Measurements from ENCODE around the gene PDGFD.

The PDGFD gene

GRCh38 chr11:103958475-103959215 lies 205.3 kb downstream of the PDGFD start:
- no peak for DNase-seq (ENCODE audit: low spot score)

GRCh38 chr11:103953797-103954486 lies 210.0 kb downstream of the PDGFD start:
- DNase-seq (ENCODE audit: low spot score), result no peak

DNA sequence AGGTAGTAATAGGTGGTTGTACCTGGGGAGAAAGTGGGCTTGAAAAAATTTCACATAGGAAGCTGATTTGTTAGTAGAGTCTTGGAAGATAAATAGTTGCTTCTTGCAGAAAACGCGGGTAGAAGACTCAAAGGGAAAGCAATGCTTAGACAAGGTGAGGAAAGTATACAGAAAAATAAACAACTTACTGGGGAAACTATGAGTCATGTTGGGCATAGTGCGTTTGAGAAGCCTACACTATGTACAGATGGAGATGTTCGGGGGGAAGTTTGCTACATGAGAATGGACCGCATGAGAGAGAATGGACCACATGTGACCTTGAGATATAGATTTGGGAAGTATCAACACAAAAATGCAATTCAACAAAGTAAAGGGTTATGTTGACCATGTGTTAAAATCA lies 214.2 kb downstream of the PDGFD start:
- no peak for DNase-seq (ENCODE audit: low spot score)

DNA sequence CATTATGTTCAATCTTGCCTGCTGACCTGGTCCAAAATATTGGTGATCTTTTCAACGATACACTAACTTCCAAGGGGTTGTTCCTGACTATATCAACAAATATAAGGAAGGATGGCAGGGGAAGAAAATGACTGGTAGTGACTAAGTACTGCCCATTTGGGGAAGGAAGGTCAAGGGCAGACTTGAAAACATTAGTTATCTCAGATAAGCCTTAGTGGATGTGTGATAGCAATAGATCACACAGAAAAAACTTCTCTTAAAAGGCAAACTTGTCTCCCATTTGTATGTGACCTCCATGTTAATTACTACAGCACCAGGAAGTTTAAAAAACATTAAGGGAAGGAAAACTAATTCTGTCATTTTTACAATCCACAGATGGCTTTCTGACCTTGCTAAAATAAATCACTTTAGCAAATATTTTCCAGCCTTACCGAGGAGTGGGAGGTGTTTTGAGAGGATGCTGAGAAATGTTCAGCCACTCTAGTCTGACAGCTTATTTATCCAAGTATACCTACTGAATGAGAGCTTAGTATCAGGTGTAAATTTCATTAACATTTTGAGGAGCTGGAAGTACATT lies 215.7 kb downstream of the PDGFD start:
- no peak for DNase-seq (ENCODE audit: low spot score)

DNA sequence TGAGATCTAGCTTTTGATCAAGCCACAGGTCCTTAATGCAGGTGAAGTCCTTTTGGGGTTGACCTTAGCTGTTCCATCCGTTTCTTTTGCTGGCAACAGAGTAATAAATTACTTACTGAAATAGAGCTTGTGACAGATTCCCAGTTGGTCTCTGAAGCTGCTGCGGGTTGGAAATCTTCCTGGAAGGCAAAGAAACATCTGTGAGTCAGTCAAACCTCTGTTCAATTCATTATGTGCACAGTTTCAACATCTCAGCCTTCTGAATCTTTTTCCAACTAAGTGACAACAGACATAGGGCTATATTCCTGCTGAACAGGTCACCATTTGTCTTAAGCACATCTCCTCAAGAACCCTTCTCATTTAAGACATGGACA lies 216.4 kb downstream of the PDGFD start:
- no peak for DNase-seq (ENCODE audit: low spot score)

DNA sequence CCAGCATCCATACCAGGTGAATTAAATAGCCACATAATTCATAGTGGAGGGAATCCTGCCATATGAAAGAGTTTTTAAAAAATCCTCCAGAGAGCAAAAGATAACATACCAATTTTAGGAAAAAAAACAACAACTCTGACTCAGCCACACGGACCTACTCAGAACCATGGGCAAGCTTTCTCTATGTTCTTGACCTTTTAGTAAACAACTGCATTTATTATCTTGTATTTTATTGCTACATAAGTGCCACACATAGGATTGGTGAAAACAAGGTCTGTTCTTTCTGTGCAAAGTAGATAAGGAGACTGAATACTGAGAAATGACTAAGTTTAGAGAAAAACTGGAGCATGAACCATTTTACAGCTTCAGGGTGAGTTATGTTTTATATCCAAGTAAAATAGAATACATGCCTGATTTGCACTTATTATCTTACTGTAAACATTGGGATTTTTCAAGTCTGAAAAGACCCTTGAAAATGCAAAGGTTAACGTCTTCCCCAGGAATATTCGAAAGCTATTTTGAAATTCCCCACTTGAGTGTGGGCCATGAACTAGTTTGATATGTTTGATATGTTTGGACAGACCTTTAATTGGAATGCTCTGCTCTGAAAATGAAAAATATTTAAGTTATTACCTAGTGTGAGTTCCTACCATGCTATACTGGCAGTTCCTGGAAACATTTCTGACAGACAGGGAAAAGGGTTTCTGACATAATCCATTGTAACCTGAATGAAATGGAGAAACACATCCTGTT lies 217.0 kb downstream of the PDGFD start:
- no peak for DNase-seq (ENCODE audit: low spot score)

DNA sequence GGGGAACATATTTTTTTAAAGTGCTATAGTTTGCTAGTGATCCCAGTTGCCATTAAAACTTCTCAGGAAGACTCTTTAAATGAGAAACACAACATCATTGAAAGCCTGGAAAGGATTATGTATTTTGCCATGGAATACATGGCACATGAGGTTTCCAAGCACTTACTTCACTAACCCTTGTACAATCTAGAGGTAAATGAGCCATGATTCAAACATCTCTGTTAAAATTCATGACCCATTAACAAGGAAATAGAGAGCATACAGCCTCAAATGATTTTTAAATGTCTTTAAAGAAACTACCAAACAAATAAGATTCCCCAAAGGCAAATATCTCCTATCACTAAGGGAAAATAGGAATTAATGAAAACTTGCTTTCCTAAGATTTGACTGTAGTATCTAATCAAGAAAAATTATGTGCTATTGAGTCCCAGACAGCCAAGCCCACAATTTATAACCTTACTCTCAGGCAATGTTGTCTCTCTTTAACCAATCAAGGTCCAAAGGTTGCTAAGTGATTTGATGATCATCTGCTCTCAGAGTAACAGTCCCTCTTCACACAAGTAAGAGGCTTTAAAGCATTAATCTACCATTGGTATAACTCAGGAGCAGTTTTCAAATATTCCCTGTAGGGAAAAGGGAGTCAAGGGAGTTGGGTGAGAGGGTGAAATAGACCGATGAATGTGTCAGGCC lies 219.6 kb downstream of the PDGFD start:
- no peak for DNase-seq (ENCODE audit: low spot score)

DNA sequence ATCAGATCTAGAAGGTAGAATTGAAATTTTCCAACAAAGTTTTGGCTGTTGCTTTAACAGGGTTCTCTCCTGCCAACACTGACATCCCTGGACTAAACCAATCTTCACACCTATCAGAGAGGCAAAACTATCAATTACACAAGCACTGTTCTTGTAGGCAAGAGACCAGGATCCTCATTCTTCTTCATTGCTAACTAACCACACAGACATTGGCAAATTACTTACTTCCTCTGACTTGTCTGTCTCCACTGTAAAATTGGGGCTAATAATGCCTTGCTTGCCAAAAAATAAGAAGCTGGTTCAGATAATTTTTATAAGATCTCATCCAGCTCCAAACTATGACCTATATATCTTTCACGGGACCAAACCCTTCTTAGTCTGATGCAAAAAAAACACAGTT lies 221.3 kb downstream of the PDGFD start:
- DNase-seq (ENCODE audit: low spot score), result no peak

- no peak for DNase-seq (ENCODE audit: low spot score)
Observed at GRCh38 chr11:103940551-103940950, 223.4 kb downstream of the PDGFD start.

GRCh38 chr11:103939694-103940093 lies 224.3 kb downstream of the PDGFD start:
- no peak for DNase-seq (ENCODE audit: low spot score)

DNA sequence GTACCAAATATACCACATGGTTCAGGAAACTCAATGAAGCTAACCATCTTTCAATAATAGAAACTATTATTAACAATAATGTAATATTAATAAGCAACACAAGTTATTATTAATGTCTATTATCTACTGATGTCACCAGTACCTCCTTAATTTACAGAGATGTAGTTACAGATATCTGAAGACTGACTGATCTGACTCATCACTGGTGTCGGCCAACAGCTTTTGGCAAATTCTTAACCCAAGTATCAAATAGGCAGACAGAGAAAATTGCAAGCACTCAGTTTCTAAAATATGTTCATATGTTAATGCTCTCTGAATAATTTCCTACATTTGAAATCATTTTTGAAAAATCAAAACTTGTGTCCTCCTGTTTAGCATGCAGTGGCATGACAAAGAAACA lies 227.9 kb downstream of the PDGFD start:
- DNase-seq (ENCODE audit: low spot score), result no peak

DNA sequence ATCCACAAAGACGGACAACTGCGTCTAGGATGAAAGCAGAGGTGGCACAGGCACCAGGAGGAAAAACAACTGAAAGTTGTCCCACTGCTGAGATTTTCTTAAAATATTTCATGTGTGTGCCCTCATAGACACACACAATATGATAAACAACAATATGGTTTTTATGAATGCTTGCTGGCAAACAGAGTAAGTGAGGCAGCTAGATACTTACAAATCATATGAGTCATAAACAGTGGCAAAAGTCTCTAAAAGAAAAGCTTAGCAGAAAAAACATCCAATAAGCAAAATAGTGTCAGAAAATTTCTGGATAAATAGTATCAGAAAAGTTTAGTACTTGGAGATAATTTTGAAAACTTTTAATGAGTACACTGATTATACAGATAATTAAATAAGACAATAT lies 228.7 kb downstream of the PDGFD start:
- no peak for DNase-seq (ENCODE audit: low spot score)

DNA sequence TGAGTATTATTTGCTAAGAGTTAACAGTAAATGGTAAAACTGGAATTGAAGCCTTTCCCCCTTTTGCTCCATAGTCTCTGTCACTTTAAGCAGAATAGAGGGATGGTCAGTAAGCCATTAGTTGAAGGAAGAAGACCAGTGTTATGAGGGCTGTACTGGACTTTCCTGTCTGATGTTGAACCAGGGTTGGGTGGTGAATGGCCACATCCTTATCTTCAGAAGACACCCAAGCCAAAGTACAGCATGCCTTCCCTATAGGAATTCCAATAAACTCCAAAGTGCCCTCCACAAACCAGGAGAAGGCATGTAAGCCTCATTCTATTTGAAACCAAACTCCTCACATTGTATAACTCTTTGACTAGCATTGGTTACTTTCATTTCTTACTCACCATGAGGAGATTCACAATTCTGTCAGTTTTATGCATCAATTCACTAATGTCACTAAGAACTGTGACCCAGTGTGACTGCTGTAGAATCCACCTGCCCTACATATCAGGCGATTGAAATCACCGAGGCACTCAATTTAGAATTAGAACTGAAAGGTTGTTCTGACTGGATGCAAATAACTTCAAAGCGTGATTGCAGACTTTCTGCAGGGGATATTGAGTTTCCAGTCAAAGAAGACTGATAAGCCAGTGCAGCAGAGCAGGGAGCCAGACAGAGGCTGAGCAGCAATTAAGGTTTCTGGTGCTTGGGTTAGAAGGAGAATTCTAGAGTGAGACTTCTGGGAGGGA lies 234.6 kb downstream of the PDGFD start:
- no peak for DNase-seq (ENCODE audit: low spot score)

GRCh38 chr11:103928802-103929161 lies 235.2 kb downstream of the PDGFD start:
- no peak for DNase-seq (ENCODE audit: low spot score)

GRCh38 chr11:103928040-103928801 lies 235.7 kb downstream of the PDGFD start:
- no peak for DNase-seq (ENCODE audit: low spot score)

DNA sequence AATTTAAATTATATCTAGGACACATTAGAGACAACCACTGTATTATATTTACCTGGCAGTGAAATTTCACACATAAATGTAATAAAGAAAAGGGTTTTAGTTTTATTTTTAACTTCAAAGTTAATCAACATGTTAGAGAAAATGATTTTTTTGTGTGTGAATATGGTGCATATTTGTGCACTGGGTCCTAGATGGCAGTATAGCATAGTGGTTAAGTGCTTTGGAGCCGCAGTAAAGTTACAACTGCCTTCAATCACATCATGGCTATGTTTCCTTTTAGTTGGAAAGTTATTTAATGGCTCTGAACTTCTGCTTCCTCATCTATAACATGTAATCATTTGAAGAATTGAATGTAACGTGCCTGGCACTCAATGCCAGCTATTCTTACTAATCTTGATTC lies 236.4 kb downstream of the PDGFD start:
- DNase-seq (ENCODE audit: low spot score), result peak; percentile 40

DNA sequence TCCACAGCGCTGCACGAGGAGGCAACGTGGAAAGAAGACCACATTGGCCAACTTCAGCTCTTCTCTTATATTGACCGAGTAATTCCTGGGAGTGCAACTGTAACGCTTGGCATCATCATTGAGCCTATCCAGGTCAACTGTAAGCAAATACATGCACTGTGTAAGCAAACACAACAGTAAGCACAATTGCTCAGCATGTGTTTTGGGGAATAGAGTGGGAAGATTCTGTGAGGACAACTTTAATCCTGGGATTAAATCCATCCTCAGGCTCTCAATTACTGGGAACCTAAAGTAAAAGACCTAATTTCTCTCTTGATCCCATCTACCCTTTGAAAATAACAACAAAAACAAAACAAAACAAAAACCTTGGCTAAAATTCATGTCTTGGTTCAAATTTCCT lies 237.0 kb downstream of the PDGFD start:
- no peak for DNase-seq (ENCODE audit: low spot score)

DNA sequence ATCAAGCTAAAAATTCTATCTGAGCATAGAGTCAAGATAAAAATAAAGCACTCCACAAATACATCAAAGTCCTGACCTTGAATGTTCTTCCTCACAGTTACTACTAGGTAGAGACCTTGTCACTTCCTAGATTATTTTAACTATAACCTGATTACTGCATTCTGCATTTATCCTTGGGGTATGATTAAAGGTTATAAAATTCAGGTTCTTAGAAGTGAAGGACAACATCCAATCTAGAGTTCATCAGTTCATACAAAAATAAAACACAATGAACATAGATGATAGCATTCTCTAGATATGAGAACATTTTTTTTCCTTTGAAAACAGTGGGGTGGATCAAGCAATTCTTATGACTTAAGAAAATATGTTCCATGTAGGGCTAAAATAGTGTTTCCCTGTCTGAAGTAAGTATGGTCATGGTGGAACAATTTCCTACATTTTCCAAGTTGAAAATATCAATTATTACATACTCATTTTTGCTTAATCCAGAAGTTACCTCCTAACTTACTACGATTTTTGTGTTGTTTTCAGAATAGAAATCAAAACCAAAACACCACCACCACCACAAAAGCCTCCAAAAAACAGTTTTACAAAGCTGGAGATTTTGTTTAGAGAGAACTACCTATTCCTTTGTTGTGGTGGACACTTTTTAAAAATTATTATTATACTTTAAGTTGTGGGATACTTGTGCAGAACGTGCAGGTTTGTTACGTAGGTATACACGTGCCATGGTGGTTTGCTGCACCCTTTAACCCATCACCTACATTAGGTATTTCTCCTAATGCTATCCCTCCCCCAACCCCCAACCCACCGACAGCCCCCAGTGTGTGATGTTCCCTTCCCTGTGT lies 239.6 kb downstream of the PDGFD start:
- no peak for DNase-seq (ENCODE audit: low spot score)

DNA sequence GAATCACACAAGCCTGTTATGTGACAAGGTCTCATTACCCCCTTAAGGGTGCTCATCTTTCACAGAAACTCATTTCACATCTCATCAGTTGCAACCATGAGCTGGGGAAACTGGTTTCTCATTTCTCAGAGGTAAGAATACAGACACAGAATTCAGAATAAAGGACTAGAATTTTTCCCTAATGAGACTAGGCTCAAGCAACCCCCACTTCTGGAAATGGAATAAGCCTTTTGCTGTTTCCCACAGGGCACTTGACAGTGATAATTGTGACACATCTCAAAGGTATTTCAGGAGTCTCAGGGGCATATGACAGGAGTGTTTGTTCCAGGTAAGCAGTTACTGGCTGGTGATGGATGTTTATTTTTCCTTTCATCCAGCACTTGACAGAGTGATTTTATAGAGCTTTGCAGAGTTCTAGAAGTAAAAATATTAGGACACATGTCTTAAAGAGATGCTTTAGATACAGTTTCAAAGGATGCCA lies 240.5 kb downstream of the PDGFD start:
- DNase-seq (ENCODE audit: low spot score), result no peak

DNA sequence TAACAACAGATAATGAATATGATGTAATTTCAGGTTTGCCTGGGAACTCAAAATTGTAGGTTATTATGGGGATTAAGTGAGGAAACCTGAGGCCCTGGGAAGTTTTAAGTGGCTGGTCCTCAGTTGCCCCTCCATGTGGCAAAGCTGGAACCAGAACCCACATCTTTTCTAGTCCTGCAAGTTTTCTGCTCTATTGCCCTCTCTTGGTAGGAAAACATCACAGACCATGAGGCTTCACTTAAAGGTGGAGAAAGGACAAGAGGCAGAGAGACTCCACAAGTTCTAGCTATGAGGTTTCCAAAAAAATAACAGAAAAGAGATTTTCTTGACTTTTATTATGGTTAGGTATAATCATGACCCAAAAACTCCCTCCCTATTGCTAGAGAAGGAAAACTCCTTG lies 243.0 kb downstream of the PDGFD start:
- DNase-seq (ENCODE audit: low spot score), result no peak

All from RKO (cell line).